Neural progenitor cell (in vitro differentiated cells): ENCODE results near the gene SUMO1.

Experiments
- EZH2 ChIP-seq: fragments of 200-600 bp; sonication (generic); IDR thresholded peaks from 2 replicates; pipeline ENCODE4 v1.6.1; 2017; ENCODE audit warnings: antibody characterized with exemption, mild to moderate bottlenecking, moderate library complexity
- EZH2phosphoT487 ChIP-seq: fragments of 200-600 bp; sonication (generic); IDR thresholded peaks from 2 replicates; pipeline ENCODE4 v1.6.1; 2017; ENCODE audit warnings: antibody characterized with exemption
- TF ChIP-seq, protein P1 (sequence below): fragments of 200-600 bp; sonication (generic); IDR thresholded peaks from 2 replicates; pipeline ENCODE4 v1.5.1; 2017; ENCODE audit warnings: antibody characterized with exemption, mild to moderate bottlenecking

DNA sequence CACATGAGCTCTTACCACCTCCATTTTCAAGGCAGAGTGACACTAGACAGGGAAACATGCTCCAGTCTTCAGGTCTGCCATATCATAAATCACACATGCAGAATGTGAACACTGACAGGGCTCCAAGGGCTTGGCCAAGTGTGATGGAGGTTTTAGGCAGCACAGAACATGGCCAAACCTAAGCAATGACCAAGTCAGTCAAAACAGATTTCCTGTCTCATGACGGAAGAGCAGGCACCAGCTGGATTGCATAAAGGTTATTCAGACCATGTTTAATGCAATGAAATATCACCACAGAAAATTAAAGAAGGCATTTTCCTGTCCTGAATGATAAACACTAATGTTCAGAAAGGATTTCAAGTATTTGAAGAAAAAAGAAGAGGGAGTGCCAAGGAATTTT is 72.5 kb downstream of the SUMO1 start:
- TF ChIP-seq, protein P1, sequence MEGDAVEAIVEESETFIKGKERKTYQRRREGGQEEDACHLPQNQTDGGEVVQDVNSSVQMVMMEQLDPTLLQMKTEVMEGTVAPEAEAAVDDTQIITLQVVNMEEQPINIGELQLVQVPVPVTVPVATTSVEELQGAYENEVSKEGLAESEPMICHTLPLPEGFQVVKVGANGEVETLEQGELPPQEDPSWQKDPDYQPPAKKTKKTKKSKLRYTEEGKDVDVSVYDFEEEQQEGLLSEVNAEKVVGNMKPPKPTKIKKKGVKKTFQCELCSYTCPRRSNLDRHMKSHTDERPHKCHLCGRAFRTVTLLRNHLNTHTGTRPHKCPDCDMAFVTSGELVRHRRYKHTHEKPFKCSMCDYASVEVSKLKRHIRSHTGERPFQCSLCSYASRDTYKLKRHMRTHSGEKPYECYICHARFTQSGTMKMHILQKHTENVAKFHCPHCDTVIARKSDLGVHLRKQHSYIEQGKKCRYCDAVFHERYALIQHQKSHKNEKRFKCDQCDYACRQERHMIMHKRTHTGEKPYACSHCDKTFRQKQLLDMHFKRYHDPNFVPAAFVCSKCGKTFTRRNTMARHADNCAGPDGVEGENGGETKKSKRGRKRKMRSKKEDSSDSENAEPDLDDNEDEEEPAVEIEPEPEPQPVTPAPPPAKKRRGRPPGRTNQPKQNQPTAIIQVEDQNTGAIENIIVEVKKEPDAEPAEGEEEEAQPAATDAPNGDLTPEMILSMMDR = no peak
- TF ChIP-seq EZH2phosphoT487 (no peak), EZH2 (no peak)
